ENCODE measurements around the gene CCL23.

GRCh38 chr17:35986643-35987042, 31.1 kb downstream of the CCL23 start, which contains the start of gene CCL14:
- TF ChIP-seq CTCF (conservative IDR thresholded peaks at IDR 0.05; ENCODE audit: low read length) = no peak
- TF ChIP-seq EZH2phosphoT487 (IDR thresholded peaks at IDR 0.05; ENCODE audit: borderline replicate concordance, low read depth, low read length) = no peak

All from OCI-LY7 (cell line).